ENCODE results near the gene UBE2Q2.
"Not testable (repeated sequence)": the region's sequence is repeated elsewhere in the genome, so short reads cannot be mapped to it uniquely, and the experiment has no call there.

Gene UBE2Q2

DNA sequence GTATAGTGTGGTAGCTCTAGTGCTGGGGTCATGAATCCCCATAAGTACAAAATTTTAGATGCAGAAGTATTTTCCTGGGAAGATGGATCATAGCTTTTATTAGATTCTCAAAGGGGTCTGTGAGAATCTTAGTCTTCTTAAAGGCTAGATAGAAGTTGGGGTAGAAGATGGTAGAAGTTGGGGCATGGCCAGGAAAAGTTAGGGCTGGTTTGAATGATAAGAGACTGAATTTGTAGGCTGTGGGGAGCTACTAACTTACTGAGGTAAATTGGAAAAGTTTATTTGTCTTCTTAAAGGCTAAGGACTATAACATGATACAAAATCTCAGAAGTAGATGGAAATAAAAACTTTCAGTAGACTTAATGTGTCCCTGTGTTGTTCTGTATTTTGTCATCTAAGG is 1.6 kb upstream of the UBE2Q2 start:
- DNase-seq, result no peak
- H3K4me3 ChIP-seq (ENCODE audit: low read depth, low read length), result no peak overlapping the region
- H3K27me3 ChIP-seq (replicated peaks), result no peaks in the 10 kb centered on the region
- no peak overlapping the region for H3K27ac ChIP-seq
- TF ChIP-seq, protein P1, sequence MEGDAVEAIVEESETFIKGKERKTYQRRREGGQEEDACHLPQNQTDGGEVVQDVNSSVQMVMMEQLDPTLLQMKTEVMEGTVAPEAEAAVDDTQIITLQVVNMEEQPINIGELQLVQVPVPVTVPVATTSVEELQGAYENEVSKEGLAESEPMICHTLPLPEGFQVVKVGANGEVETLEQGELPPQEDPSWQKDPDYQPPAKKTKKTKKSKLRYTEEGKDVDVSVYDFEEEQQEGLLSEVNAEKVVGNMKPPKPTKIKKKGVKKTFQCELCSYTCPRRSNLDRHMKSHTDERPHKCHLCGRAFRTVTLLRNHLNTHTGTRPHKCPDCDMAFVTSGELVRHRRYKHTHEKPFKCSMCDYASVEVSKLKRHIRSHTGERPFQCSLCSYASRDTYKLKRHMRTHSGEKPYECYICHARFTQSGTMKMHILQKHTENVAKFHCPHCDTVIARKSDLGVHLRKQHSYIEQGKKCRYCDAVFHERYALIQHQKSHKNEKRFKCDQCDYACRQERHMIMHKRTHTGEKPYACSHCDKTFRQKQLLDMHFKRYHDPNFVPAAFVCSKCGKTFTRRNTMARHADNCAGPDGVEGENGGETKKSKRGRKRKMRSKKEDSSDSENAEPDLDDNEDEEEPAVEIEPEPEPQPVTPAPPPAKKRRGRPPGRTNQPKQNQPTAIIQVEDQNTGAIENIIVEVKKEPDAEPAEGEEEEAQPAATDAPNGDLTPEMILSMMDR (IDR thresholded peaks at IDR 0.05; ENCODE audit: low read depth, low read length, missing control alignments), result no peak
- in situ Hi-C loops (cut with HindIII; ENCODE audit: low pct_ligation_motif_present, low sequenced_read_pairs), result no loop called here
- H3K36me3 ChIP-seq (replicated peaks), result no peaks in the 10 kb centered on the region

DNA sequence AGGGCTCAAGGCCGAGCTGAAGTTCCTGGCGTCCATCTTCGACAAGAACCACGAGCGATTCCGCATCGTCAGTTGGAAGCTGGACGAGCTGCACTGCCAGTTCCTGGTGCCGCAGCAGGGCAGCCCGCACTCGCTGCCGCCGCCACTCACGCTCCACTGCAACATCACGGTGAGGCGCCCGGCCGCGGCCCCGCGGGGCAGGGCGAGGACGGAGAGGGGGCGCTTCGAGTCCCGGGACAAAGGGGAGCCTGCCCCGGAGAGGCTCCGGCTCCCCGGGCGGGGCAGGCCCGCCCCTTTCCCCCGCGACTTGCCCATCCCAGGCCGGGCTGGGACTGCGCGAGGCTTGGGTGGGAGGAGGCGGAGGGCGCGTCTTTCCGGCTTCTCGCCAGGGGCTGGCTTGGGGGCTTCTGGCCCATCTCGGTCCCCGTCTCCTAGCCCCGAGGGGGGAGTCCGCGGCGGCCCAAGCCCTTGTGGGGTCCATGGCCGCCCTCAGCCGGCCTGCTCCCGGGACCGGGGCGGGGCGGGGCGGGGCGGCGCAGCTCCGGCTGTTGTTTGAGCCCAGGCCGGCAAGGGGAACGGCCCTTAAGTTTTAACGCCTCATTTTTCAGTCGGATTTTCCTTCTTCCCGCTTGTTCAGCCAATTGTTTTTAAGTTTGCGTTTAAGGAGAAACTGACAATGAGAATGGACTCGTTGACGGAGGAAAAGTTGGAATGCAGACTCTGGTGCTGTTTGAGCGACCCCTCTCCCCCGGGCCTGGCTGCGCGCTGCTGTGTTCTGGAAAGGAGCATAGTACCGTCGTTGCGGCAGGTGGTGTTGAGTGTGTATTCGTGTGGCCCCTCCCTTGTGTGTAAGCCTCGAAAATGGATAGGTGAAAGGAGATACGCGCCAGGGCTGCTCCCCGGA is 683 bp downstream of the UBE2Q2 start:
- Histone ChIP-seq H3K36me3 (replicated peaks) (no peaks in the 10 kb centered on the region), H3K4me3 (ENCODE audit: low read depth, low read length) (peak overlapping the region; percentile 84), H3K27me3 (replicated peaks) (no peaks in the 10 kb centered on the region), H3K27ac (peak overlapping the region; percentile 62)
- in situ Hi-C loops (cut with HindIII; ENCODE audit: low pct_ligation_motif_present, low sequenced_read_pairs), result no loop called here
- peak; percentile 25 for DNase-seq
- TF ChIP-seq, protein P1 (IDR thresholded peaks at IDR 0.05; ENCODE audit: low read depth, low read length, missing control alignments), result peak; percentile 1

DNA sequence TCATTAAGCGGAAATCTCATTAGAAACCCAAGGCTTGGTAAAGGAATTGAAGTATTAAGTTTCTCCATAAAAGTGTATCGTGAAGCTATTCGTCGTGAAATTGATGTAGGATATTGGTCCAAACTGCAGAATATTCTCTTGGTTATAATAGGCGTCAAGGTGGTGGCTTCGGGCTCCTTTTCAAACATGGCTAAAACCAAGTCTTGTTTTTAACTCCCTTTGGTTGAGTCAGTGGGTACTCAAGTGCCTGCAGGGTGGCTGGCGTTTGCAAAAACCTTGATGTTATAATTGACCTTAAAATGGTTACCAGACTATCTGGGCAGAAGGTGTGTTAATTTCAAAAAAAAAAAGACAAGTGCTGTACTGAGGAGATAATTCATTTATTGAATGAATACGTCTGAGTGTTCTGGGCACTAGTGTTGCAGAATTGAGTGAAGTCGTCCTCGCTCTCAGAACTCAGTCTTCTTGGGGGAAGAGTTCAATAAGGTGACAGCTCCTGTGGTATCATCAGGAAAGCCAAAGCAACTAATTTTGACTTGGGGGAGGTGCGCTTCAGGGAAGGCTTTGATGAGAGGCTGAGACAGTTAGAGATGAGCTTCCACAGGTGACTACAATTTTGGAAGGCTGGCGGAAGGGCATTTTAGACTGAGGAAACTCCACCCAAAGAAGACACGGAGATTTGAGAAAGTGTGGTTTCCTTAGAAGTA is 1.5 kb downstream of the UBE2Q2 start:
- Histone ChIP-seq H3K27me3 (replicated peaks) (no peaks in the 10 kb centered on the region), H3K4me3 (ENCODE audit: low read depth, low read length) (peak overlapping the region; percentile 84), H3K27ac (no peak overlapping the region), H3K36me3 (replicated peaks) (no peaks in the 10 kb centered on the region)
- DNase-seq, result no peak
- in situ Hi-C loops (cut with HindIII; ENCODE audit: low pct_ligation_motif_present, low sequenced_read_pairs), result no loop called here
- TF ChIP-seq, protein P1 (IDR thresholded peaks at IDR 0.05; ENCODE audit: low read depth, low read length, missing control alignments), result no peak

DNA sequence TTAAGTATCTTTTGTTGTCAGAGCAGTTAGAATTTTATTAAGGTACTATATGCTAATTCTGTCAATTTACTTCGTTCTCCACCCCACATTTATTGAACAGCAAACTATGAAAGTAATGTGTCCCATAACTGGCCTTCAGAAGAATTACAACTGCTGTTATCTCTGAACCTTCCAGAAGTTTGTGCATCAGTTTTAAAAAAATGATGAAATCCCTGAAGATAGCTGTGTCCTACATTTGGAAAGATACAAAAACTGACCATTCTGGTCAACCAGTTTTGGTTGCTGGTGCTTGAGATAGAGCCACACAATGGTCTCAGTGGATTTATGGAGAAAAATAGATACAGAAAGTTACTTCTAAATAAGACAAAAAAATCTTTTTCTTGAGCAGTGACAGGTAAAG is 5.9 kb downstream of the UBE2Q2 start:
- H3K27ac ChIP-seq, result no peak overlapping the region
- H3K36me3 ChIP-seq (replicated peaks), result no peaks in the 10 kb centered on the region
- in situ Hi-C loops (cut with HindIII; ENCODE audit: low pct_ligation_motif_present, low sequenced_read_pairs), result no loop called here
- H3K27me3 ChIP-seq (replicated peaks), result no peaks in the 10 kb centered on the region
- DNase-seq, result no peak
- H3K4me3 ChIP-seq (ENCODE audit: low read depth, low read length), result no peak overlapping the region
- TF ChIP-seq, protein P1 (IDR thresholded peaks at IDR 0.05; ENCODE audit: low read depth, low read length, missing control alignments), result no peak

DNA sequence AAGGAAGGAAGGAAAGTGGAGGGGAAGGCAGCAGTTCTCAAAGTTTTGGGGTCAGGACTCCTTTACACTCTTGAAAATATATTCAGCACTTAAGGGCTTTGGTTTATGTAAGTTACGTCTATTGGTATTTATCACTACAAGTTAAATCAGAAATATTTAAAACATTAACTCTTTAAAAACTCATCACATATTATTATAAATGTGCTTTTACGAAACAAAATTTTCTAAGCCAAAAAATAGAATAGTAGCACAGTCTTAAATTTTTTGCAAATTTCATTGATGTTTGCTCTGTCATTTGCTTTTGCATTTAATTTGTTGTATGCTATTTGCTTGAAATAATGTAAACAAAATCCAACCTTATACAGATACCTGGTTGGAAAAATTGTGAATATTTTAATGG is 7.5 kb downstream of the UBE2Q2 start:
- in situ Hi-C loops (cut with HindIII; ENCODE audit: low pct_ligation_motif_present, low sequenced_read_pairs), result no loop called here
- H3K36me3 ChIP-seq (replicated peaks), result peaks cover 2% of the 10 kb centered on the region
- no peak overlapping the region for H3K27ac ChIP-seq
- H3K4me3 ChIP-seq (ENCODE audit: low read depth, low read length), result no peak overlapping the region
- no peaks in the 10 kb centered on the region for H3K27me3 ChIP-seq (replicated peaks)
- TF ChIP-seq, protein P1 (IDR thresholded peaks at IDR 0.05; ENCODE audit: low read depth, low read length, missing control alignments), result no peak
- DNase-seq, result no peak

DNA sequence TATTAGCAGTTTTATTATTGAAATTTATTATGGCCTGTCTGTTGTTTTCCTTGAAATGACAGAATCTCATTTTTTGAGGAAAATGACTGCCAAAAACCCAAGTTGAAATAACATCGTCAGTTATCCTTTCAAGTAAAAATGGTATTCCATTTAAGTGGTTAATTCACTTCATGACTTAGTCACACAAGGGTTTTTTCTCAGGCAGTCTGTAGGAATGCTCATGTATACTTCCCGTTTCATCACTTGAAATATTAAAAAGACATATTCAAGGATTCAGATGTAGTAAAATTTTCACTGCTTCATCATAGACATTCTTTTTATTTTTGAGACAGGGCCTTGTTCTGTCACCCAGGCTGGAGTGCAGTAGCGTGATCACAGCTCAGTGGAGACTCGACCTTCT is 8.3 kb downstream of the UBE2Q2 start:
- H3K27me3 ChIP-seq (replicated peaks); DNase-seq; H3K36me3 ChIP-seq (replicated peaks); in situ Hi-C loops (cut with HindIII; ENCODE audit: low pct_ligation_motif_present, low sequenced_read_pairs); H3K27ac ChIP-seq; H3K4me3 ChIP-seq (ENCODE audit: low read depth, low read length): not testable (repeated sequence)

All from brain microvascular endothelial cell (primary cell).